Activated T-cell treated with anti-CD3 and anti-CD28 coated beads, Interleukin-2, amount 50 U/mL, for 24 hours (primary cell): ENCODE data around the gene BCL2A1.
"Not testable (repeated sequence)": the region's sequence is repeated elsewhere in the genome, so short reads cannot be mapped to it uniquely, and the experiment has no call there.

Experiments used
- DNase-seq: peaks from one replicate; pipeline ENCODE4 v3.0.0-alpha.2; 2020
- H3K27ac Mint-ChIP-seq: 2 replicates; pipeline ENCODE4 v1.8.0; 2020; ENCODE audit warnings: mild to moderate bottlenecking, mixed read lengths
- H3K27me3 Mint-ChIP-seq: 2 replicates; pipeline ENCODE4 v1.8.0; 2020; ENCODE audit warnings: mixed read lengths
- H3K36me3 Mint-ChIP-seq: 2 replicates; pipeline ENCODE4 v1.8.0; 2020; ENCODE audit warnings: low read depth, mixed read lengths
- H3K4me1 Mint-ChIP-seq: 2 replicates; pipeline ENCODE4 v1.8.0; 2020; ENCODE audit warnings: low read depth, mixed read lengths
- H3K4me3 Mint-ChIP-seq: 2 replicates; pipeline ENCODE4 v1.8.0; 2020; ENCODE audit warnings: mild to moderate bottlenecking, moderate library complexity, mixed read lengths
- H3K9me3 Mint-ChIP-seq: 2 replicates; pipeline ENCODE4 v1.8.0; 2020; ENCODE audit warnings: mixed read lengths

BCL2A1 gene

DNA sequence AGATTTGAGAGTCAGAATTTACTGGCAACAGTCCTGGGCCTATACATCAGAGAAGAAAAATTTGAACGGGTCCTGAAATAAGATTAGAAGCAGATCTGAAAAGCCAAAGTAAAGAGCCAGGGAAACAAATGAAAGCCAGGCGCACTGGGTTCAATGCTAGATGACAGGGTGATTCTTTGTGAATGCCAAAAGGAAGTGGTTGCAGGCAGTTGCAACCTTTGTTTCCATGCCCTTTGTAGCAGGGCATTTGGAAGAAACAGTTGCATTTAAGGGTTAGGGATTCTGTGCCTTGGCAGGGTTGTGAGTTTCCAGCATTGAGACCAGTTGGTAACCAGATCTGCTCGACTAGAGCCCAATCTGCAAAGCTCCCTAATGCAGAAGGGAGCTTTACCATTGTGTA lies 37.8 kb downstream of the BCL2A1 start:
- Mint-ChIP-seq H3K27me3 (peaks cover 3% of the 10 kb centered on the region), H3K4me1 (peaks cover 9% of the 10 kb centered on the region), H3K27ac (no peak overlapping the region), H3K4me3 (no peak overlapping the region), H3K36me3 (no peaks in the 10 kb centered on the region), H3K9me3 (no peaks in the 10 kb centered on the region)
- DNase-seq = no peak

DNA sequence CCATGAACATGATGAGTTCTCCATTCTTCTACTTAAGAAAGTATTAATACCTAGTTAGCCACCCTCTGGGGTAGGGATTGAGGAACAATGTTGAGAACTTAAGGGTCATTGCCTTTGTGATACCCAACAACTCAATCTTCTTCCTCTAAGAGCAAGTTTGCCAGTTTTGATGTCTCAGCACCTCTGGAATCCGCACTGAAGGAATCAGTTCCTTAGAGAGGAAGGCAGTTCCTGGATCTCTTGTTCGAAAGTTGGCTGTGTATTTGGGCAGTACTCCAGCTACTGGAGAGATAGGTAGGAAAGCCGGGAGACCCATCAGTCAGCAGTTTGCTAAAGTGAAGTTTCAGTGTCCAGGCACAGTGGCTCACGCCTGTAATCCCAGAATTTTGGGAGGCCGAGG lies 38.5 kb downstream of the BCL2A1 start:
- DNase-seq = no peak
- no peak overlapping the region for H3K4me3 Mint-ChIP-seq
- no peak overlapping the region for H3K27ac Mint-ChIP-seq
- H3K9me3 Mint-ChIP-seq = no peaks in the 10 kb centered on the region
- peaks cover 9% of the 10 kb centered on the region for H3K4me1 Mint-ChIP-seq
- peaks cover 3% of the 10 kb centered on the region for H3K27me3 Mint-ChIP-seq
- no peaks in the 10 kb centered on the region for H3K36me3 Mint-ChIP-seq

DNA sequence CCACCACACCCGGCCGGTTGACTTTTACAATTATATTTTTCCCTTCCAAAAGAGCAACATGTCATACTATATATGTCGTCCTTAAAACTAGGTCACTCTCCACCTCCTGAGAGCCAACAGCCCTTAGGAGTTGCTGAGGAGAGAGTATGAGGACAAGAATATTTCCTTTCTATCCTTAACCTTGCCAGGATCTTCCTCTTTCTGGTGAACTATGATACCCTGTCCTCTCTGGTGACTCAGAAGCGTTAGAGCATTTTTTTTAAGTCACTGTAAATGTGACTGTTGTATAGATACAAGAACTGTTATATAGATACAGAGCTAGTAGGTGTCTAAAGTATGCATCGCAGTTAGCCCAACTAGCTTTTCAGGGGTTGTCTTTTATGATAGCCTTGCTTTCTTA lies 40.5 kb downstream of the BCL2A1 start:
- DNase-seq = no peak
- Mint-ChIP-seq H3K9me3 (no peaks in the 10 kb centered on the region), H3K27me3 (peaks cover 3% of the 10 kb centered on the region)

DNA sequence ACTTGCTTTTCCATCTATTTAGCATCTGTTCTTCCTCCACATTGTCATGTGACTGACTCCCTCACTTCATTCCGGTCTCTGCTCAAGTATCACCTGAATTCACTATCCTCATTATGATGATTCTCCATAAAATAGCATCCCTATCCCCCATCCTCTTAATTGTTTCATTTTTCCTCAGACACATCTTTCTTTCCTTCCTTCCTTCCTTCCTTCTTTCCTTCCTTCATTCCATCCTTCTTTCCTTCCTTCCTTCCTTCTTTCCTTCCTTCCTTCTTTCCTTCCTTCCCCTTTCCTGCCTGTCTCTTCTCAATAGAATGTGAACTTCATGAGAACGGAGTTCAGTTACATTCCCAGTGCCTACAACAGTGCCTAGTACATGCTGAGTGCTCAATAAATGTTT lies 41.6 kb downstream of the BCL2A1 start:
- Mint-ChIP-seq H3K9me3 (no peaks in the 10 kb centered on the region), H3K27ac (no peak overlapping the region), H3K4me3 (no peak overlapping the region), H3K27me3 (peaks cover 3% of the 10 kb centered on the region), H3K36me3 (peaks cover 2% of the 10 kb centered on the region), H3K4me1 (peaks cover 15% of the 10 kb centered on the region)
- no peak for DNase-seq

More for the DNA sequence above, 40.5 kb downstream of the BCL2A1 start:
- H3K36me3 Mint-ChIP-seq = peaks cover 2% of the 10 kb centered on the region
- H3K27ac Mint-ChIP-seq = no peak overlapping the region
- H3K4me1 Mint-ChIP-seq = peaks cover 9% of the 10 kb centered on the region
- no peak overlapping the region for H3K4me3 Mint-ChIP-seq

DNA sequence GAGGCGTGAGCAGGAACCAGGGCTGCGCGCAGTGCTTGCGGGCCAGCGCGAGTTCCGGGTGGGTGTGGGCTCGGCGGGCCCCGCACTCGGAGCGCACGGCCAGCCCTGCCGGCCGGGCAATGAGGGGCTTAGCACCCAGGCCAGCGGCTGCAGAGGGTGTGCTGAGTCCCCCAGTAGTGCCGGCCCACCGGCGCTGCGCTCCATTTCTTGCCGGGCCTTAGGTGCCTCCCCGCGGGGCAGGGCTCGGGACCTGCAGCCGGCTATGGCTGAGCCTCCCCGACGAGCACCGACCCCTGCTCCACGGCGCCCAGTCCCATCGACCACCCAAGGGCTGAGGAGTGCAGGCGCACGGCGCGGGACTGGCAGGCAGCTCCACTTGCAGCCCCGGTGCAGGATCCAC lies 44.9 kb downstream of the BCL2A1 start:
- not testable (repeated sequence) for H3K9me3 Mint-ChIP-seq, DNase-seq, H3K4me3 Mint-ChIP-seq, H3K27ac Mint-ChIP-seq, H3K27me3 Mint-ChIP-seq
- peaks cover 29% of the 10 kb centered on the region for H3K4me1 Mint-ChIP-seq
- peaks cover 30% of the 10 kb centered on the region for H3K36me3 Mint-ChIP-seq

DNA sequence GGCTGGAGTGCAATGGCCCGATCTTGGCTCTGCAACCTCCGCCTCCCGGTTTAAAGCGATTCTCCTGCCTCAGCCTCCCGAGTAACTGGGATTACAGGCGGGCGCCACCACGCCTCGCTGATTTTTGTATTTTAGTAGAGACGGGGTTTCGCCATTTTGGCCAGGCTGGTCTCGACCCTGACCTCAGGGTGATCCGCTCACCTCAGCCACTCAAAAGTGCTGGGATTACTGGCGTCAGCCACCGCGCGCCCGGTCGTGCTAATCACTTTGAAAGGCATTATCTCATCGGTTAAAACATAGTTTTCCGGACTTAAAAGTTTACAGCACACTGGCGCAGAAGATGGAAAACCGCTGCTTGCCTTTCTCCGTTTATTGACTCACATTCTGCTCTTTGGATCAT lies 46.6 kb downstream of the BCL2A1 start:
- no peak for DNase-seq
- peaks cover 47% of the 10 kb centered on the region for H3K36me3 Mint-ChIP-seq
- H3K4me1 Mint-ChIP-seq = peaks cover 24% of the 10 kb centered on the region
- peaks cover 13% of the 10 kb centered on the region for H3K9me3 Mint-ChIP-seq
- peak overlapping the region; percentile 95 for H3K4me3 Mint-ChIP-seq
- no peaks in the 10 kb centered on the region for H3K27me3 Mint-ChIP-seq
- H3K27ac Mint-ChIP-seq = peak overlapping the region; percentile 77

DNA sequence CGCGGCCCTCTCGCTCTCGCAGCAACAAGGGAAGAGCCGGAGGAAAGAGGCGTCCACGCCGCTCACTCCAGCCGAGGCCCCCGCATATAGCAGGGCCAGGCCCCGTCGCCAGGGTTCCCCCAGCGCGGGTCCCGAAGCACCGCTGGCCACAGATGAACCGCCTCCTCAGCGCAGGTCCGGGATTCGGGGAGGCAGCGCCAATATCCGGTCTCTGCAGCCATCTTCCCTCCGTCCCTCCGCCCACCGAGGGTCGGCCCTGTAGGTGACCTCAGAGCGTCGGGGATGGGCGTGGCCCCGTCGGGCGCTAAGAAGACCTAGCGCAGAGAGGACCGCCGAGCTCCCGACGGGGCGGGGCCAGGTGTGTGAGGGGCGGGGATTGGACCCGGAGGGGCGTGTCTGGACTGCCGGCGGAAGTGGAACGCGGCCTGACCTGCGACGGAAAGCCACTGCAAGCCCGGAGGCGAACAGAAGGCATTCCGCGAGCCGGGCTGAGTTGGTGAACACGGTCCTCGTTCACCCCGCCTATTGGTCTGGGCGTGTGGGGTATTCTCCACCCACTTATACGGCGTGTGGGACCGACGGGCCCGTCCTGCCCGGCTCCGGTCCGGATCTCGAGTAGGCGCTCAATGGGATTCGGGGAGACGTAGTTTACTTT lies 47.4 kb downstream of the BCL2A1 start:
- peak overlapping the region; percentile 97 for H3K27ac Mint-ChIP-seq
- H3K9me3 Mint-ChIP-seq = peaks cover 17% of the 10 kb centered on the region
- no peaks in the 10 kb centered on the region for H3K27me3 Mint-ChIP-seq
- H3K36me3 Mint-ChIP-seq = peaks cover 54% of the 10 kb centered on the region
- peak overlapping the region; percentile 95 for H3K4me3 Mint-ChIP-seq
- DNase-seq = peak; percentile 100
- peaks cover 26% of the 10 kb centered on the region for H3K4me1 Mint-ChIP-seq

DNA sequence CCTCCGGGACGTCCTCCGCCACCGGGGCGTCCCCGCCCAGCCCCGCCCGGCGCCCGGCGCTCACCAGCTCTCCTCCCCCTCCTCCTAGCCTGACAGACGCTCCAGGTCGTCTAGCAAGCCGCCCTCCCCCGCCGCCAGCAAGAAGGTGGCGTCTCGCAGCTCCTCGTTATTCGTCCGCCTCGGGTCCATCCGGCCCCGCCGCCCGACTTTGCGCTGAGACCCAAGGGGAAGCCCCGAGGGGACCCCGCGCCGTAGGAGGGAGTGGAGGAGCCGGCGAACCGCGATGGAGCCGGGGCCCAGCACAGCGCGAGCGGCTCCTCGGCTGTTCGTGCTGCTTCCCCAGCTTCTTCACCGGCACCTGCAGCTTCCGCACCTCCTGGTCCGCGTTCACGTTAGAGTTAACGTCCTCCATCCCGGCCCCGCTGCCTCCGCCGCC lies 47.9 kb downstream of the BCL2A1 start:
- DNase-seq = peak; percentile 82
- H3K27ac Mint-ChIP-seq = peak overlapping the region; percentile 97
- peak overlapping the region; percentile 95 for H3K4me3 Mint-ChIP-seq
- H3K9me3 Mint-ChIP-seq = peaks cover 17% of the 10 kb centered on the region
- peaks cover 60% of the 10 kb centered on the region for H3K36me3 Mint-ChIP-seq
- peaks cover 26% of the 10 kb centered on the region for H3K4me1 Mint-ChIP-seq
- H3K27me3 Mint-ChIP-seq = no peaks in the 10 kb centered on the region

DNA sequence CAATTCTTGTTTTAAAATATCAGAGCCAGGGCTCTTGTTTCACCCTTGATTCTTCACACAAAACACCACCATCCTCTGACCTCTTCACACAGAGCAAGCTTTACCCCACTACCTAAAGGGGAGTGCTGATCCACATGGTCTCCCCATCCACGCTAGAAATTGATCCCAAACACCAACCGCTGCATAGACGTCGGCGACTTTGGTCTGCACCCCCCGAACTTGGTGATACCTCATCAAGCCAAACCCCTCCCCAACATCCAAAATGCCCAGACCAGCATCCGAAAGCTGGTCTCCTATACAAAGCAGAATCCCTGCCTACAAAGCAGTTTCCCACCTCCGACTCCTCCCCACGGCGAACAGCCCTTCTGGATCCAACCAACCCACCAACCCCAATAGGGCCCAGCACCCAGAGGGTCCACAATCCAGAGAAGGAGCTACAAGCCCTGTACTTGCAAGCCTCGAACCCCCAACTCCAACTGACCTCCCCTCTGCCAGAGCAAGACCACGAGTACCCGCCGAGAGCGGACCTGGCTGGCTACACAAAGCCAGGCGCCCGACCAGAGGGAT lies 48.4 kb downstream of the BCL2A1 start:
- H3K4me3 Mint-ChIP-seq = peak overlapping the region; percentile 95
- H3K9me3 Mint-ChIP-seq = peaks cover 21% of the 10 kb centered on the region
- H3K27ac Mint-ChIP-seq = peak overlapping the region; percentile 97
- H3K4me1 Mint-ChIP-seq = peaks cover 26% of the 10 kb centered on the region
- peaks cover 65% of the 10 kb centered on the region for H3K36me3 Mint-ChIP-seq
- DNase-seq = no peak
- no peaks in the 10 kb centered on the region for H3K27me3 Mint-ChIP-seq

DNA sequence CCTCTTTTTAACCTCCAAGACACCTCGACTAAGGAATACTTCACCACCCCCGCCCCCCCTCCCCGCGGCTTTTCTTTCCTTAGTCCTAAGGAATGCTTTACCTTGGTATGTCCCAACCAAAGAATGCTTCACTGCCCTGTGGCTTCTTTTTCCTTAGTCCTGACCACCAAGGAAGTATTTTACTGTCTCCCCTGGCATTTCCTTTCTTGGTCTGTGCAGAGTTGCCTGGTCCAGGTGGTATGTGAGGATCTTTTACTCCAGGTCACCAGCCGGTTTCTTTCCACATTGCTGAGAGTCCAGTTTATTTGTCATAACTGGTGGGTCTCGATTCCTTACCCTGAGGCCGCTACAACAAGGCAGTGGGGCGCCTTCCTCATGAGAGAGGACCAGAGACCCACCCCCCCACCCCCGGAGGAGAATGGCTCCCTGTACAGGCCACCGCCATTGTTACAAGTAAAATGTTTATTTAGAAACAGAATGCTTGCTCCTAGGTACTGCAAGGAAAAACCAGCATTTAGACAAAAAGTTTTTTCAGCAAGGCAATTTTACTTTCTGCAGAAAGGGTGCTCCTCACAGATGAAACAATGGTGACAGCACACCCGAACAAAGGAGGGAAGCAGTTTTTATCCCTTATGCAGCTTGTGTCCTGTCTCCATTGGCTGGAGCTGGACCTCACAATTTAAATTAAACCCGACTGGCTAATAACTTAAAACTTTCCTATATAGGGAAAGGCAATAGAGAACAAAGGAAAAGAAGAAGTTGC lies 51.1 kb downstream of the BCL2A1 start:
- no peak overlapping the region for H3K27ac Mint-ChIP-seq
- DNase-seq = no peak

DNA sequence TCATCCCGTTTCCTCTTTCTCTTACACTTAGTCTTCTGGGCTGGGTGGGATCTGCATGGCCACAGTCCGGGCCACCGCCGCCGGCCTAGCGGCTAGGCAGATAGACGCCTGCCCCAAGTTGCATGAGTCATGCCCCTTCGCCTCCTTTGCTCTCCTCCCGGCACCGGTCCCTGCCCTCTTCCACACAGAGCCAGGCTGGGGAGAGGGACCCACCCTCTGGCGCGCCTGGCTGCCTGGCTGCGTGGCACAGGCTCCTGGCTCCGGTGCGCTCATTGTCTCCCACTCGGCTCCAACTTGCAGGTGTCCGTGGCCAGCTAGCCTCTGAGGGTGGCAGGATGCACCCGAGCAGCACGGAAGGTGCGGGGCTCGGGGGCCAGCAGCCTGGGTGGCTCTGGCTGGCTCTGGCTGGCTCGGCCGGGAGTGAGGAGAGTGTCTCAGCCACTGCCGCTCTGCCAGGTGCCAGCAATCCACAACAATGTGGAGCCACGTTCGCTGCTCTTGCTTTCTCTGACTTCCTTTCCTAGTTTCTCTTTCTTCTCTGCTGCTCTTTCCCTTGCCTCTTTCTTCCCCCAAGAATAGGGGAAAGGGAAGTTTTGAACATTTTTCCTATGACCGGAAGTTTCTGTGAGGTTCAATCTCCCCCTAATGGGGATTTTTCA lies 51.8 kb downstream of the BCL2A1 start:
- no peak overlapping the region for H3K4me3 Mint-ChIP-seq
- no peak for DNase-seq
- H3K4me1 Mint-ChIP-seq = peaks cover 21% of the 10 kb centered on the region
- peaks cover 50% of the 10 kb centered on the region for H3K9me3 Mint-ChIP-seq
- H3K36me3 Mint-ChIP-seq = peaks cover 96% of the 10 kb centered on the region
- H3K27me3 Mint-ChIP-seq = no peaks in the 10 kb centered on the region
- no peak overlapping the region for H3K27ac Mint-ChIP-seq

More for the DNA sequence above, 51.1 kb downstream of the BCL2A1 start:
- Mint-ChIP-seq H3K4me3 (no peak overlapping the region), H3K27me3 (no peaks in the 10 kb centered on the region), H3K9me3 (peaks cover 43% of the 10 kb centered on the region), H3K36me3 (peaks cover 88% of the 10 kb centered on the region), H3K4me1 (peaks cover 24% of the 10 kb centered on the region)

DNA sequence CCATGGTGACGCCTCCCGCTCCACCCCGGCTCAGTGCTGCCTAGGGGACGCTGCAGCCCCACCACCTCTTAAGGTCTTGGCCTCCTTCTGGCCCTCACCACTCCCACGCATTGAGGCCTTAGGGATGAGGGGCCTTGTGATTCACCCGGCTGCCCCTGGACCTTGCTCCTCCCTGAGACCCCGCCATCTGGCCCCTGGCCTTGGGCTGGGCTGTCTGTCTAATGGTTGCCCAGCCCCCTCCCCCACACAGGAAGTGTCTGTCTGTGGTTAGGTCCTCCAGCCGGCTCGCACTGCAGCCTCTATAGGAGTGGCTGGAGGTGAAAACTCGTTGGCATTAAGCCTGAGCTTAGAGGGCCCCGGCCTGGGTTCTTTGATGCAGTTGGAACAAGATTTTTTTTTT lies 52.7 kb downstream of the BCL2A1 start:
- Mint-ChIP-seq H3K36me3 (peaks cover 98% of the 10 kb centered on the region), H3K27ac (no peak overlapping the region), H3K4me3 (no peak overlapping the region), H3K9me3 (peaks cover 57% of the 10 kb centered on the region), H3K4me1 (peaks cover 17% of the 10 kb centered on the region), H3K27me3 (no peaks in the 10 kb centered on the region)
- DNase-seq = no peak

DNA sequence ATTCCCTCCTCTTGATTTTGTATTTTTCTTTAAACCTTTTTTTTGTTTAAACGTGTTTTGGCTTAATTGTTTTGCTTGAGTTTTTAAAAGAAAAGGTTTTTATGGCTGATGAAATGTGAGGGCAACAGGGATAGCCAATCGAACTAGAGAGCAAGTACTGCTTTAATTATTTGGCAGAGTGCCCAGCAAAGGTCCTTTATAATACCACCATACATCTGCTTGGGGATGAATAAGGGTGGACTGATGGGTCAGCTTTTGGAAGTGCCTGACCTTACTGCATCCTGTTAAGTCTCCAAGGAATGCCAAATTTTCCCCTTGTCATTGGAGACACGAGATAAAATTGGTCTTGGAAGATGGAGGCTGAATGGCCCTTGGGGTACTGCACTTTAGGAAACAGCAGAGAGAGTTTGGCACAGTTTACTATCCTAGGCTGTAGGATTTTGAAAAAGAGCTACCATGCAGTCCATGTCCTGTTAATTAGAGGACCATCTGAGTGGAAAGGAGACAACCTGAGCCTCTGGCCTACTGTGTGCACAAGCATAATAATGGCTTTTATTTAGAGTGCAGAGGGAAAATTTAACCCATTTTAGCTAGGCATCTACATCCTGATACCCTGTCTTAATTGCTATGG lies 54.4 kb downstream of the BCL2A1 start:
- H3K4me3 Mint-ChIP-seq = no peak overlapping the region
- DNase-seq = no peak
- peaks cover 55% of the 10 kb centered on the region for H3K9me3 Mint-ChIP-seq
- H3K27me3 Mint-ChIP-seq = no peaks in the 10 kb centered on the region
- peaks cover 97% of the 10 kb centered on the region for H3K36me3 Mint-ChIP-seq
- H3K27ac Mint-ChIP-seq = no peak overlapping the region
- peaks cover 6% of the 10 kb centered on the region for H3K4me1 Mint-ChIP-seq

DNA sequence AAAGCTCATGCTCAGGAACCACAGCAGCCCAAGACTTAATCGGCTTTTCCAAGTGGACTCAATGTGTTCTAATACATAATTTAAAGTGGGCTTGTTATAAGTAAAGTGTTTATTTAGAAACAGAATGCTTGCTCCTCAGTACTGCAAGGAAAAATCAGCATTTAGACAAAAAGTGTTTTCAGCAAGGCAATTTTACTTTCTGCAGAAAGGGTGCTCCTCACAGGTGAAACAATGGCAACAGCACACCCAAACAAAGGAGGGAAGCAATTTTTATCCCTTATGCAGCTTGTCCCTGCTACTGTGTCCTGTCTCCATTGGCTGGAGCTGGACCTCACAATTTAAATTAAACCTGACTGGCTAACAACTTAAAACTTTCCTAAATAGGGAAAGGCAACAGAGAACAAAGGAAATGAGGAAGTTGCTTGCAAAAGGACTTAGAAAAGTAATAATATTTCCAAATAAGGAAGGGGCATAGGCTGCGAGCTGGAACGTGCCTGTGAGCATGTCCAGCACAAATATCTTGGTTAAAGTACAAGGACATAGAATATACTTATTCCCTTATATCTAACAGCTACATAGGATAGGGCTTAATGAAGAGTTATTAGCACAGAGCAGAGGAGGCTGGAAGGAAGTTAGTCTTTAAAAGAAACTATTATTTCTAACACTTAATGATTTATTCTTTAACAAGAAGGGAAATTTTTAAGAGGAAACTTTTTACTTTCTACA lies 55.1 kb downstream of the BCL2A1 start:
- not testable (repeated sequence) for H3K4me1 Mint-ChIP-seq, H3K27ac Mint-ChIP-seq, DNase-seq, H3K4me3 Mint-ChIP-seq, H3K27me3 Mint-ChIP-seq
- Mint-ChIP-seq H3K36me3 (peaks cover 96% of the 10 kb centered on the region), H3K9me3 (peaks cover 51% of the 10 kb centered on the region)
